ENCODE data around the gene CERS2. TPM values are rescaled to one million over a fixed set of nuclear protein-coding genes. Genes with fewer than 3 reads are reported as not detected.

Gene CERS2
- total and polyA plus RNA-seq, 2 of the 13 experiments (the other 11 are each of a cell fraction or from before 2014, with no cell fraction given): 269 to 298 TPM

DNA sequence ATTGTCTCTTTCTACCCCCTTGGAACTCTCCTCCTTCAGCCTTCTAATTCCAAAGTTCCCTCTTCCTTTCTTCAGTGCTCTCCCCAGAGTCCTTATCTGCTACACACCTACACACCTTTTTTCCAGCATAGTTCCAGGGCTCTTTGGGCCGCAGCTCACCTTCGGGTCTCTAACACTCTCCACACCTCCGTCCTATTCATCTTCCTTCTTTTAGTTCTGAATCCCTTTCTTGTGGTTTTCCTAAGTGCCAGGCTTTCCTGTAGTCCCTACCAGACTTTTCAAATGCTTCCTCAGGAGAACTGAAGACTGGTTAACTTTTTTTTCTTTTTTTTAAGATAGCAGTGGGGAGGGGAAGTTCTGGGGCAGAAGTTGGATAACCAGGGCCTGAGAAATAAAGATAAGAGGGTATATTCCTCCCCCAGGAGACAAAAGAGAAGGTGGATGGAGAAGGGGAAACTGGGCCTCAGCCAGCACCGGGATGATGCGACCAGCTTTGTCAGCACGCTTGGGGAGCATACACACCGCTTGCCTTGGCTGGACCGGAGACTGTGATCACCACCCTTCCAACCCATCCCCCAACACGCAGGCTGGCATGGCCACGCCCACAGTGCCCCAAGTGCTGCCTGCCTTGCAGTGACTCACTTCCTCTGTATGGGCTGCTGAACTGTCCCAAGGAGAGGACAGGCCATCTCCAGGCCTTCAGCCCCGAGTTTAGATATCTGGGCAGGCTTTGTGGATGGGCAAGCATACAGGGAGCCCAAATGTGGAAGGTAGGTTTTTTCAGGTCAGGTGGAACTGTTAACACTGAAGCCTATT is 2.5 kb upstream of the CERS2 start (continued):
- TF ChIP-seq, protein P1, sequence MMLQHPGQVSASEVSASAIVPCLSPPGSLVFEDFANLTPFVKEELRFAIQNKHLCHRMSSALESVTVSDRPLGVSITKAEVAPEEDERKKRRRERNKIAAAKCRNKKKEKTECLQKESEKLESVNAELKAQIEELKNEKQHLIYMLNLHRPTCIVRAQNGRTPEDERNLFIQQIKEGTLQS (CRISPR knock-in tag; IDR thresholded peaks at IDR 0.05): peak; percentile 27; the same call in 1 of the 2 replicates
- TF ChIP-seq, protein P2, sequence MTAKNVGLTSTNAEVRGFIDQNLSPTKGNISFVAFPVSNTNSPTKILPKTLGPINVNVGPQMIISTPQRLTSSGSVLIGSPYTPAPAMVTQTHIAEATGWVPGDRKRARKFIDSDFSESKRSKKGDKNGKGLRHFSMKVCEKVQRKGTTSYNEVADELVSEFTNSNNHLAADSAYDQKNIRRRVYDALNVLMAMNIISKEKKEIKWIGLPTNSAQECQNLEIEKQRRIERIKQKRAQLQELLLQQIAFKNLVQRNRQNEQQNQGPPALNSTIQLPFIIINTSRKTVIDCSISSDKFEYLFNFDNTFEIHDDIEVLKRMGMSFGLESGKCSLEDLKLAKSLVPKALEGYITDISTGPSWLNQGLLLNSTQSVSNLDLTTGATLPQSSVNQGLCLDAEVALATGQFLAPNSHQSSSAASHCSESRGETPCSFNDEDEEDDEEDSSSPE (CRISPR knock-in tag; IDR thresholded peaks at IDR 0.05): no peak
- TF ChIP-seq HHEX (CRISPR knock-in tag; IDR thresholded peaks at IDR 0.05) (no peak), EED (CRISPR knock-in tag; IDR thresholded peaks at IDR 0.05) (no peak), ZNF225 (CRISPR knock-in tag; IDR thresholded peaks at IDR 0.05) (no peak), HDAC1 (CRISPR knock-in tag; IDR thresholded peaks at IDR 0.05) (no peak), GLI4 (CRISPR knock-in tag; IDR thresholded peaks at IDR 0.05; ENCODE audit: borderline replicate concordance) (no peak), HCFC1 (IDR thresholded peaks at IDR 0.05; ENCODE audit: low read depth, low read length) (no peak), YEATS4 (CRISPR knock-in tag; IDR thresholded peaks at IDR 0.05; ENCODE audit: borderline replicate concordance) (no peak), ZFY (CRISPR knock-in tag; IDR thresholded peaks at IDR 0.05) (peak; percentile 27; the same call in 1 of the 2 replicates), SKI (IDR thresholded peaks at IDR 0.05; ENCODE audit: partially characterized antibody) (no peak), ZNF780A (CRISPR knock-in tag; IDR thresholded peaks at IDR 0.05) (no peak), ATM (IDR thresholded peaks at IDR 0.05; ENCODE audit: borderline replicate concordance) (no peak), GATAD2A (CRISPR knock-in tag; IDR thresholded peaks at IDR 0.05) (peak; percentile 79), MIER3 (CRISPR knock-in tag; IDR thresholded peaks at IDR 0.05; ENCODE audit: borderline replicate concordance) (no peak)
- TF ChIP-seq, protein P3, sequence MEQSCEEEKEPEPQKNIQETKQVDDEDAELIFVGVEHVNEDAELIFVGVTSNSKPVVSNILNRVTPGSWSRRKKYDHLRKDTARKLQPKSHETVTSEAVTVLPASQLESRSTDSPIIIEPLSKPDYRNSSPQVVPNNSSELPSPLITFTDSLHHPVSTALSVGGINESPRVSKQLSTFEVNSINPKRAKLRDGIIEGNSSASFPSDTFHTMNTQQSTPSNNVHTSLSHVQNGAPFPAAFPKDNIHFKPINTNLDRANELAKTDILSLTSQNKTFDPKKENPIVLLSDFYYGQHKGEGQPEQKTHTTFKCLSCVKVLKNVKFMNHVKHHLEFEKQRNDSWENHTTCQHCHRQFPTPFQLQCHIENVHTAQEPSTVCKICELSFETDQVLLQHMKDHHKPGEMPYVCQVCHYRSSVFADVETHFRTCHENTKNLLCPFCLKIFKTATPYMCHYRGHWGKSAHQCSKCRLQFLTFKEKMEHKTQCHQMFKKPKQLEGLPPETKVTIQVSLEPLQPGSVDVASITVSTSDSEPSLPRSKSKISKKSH (CRISPR knock-in tag; IDR thresholded peaks at IDR 0.05; ENCODE audit: borderline replicate concordance): no peak
- TF ChIP-seq, protein P4, sequence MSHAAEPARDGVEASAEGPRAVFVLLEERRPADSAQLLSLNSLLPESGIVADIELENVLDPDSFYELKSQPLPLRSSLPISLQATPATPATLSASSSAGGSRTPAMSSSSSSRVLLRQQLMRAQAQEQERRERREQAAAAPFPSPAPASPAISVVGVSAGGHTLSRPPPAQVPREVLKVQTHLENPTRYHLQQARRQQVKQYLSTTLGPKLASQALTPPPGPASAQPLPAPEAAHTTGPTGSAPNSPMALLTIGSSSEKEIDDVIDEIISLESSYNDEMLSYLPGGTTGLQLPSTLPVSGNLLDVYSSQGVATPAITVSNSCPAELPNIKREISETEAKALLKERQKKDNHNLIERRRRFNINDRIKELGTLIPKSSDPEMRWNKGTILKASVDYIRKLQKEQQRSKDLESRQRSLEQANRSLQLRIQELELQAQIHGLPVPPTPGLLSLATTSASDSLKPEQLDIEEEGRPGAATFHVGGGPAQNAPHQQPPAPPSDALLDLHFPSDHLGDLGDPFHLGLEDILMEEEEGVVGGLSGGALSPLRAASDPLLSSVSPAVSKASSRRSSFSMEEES (CRISPR knock-in tag; IDR thresholded peaks at IDR 0.05): no peak
- TF ChIP-seq, protein P5, sequence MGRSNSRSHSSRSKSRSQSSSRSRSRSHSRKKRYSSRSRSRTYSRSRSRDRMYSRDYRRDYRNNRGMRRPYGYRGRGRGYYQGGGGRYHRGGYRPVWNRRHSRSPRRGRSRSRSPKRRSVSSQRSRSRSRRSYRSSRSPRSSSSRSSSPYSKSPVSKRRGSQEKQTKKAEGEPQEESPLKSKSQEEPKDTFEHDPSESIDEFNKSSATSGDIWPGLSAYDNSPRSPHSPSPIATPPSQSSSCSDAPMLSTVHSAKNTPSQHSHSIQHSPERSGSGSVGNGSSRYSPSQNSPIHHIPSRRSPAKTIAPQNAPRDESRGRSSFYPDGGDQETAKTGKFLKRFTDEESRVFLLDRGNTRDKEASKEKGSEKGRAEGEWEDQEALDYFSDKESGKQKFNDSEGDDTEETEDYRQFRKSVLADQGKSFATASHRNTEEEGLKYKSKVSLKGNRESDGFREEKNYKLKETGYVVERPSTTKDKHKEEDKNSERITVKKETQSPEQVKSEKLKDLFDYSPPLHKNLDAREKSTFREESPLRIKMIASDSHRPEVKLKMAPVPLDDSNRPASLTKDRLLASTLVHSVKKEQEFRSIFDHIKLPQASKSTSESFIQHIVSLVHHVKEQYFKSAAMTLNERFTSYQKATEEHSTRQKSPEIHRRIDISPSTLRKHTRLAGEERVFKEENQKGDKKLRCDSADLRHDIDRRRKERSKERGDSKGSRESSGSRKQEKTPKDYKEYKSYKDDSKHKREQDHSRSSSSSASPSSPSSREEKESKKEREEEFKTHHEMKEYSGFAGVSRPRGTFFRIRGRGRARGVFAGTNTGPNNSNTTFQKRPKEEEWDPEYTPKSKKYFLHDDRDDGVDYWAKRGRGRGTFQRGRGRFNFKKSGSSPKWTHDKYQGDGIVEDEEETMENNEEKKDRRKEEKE (IDR thresholded peaks at IDR 0.05): no peak
- TF ChIP-seq, protein P6, sequence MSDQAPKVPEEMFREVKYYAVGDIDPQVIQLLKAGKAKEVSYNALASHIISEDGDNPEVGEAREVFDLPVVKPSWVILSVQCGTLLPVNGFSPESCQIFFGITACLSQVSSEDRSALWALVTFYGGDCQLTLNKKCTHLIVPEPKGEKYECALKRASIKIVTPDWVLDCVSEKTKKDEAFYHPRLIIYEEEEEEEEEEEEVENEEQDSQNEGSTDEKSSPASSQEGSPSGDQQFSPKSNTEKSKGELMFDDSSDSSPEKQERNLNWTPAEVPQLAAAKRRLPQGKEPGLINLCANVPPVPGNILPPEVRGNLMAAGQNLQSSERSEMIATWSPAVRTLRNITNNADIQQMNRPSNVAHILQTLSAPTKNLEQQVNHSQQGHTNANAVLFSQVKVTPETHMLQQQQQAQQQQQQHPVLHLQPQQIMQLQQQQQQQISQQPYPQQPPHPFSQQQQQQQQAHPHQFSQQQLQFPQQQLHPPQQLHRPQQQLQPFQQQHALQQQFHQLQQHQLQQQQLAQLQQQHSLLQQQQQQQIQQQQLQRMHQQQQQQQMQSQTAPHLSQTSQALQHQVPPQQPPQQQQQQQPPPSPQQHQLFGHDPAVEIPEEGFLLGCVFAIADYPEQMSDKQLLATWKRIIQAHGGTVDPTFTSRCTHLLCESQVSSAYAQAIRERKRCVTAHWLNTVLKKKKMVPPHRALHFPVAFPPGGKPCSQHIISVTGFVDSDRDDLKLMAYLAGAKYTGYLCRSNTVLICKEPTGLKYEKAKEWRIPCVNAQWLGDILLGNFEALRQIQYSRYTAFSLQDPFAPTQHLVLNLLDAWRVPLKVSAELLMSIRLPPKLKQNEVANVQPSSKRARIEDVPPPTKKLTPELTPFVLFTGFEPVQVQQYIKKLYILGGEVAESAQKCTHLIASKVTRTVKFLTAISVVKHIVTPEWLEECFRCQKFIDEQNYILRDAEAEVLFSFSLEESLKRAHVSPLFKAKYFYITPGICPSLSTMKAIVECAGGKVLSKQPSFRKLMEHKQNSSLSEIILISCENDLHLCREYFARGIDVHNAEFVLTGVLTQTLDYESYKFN (CRISPR knock-in tag; conservative IDR thresholded peaks at IDR 0.05): peak; percentile 51; the same call in 1 of the 2 replicates
